H1 (cell line): ENCODE measurements around the gene PLCB4. TPM values are rescaled to one million over a fixed set of nuclear protein-coding genes. Genes with fewer than 3 reads are reported as not detected.

Experiments used
- CTCF ChIA-PET: fragments of 300-600 bp; sonication (Branson Sonifier 250); formaldehyde crosslinking; loops from one replicate; lab custom pipeline; 2021; ENCODE audit not compliant: partially characterized antibody; lab: Charles Lee
- POLR2A ChIA-PET: fragments of 300-600 bp; sonication (Branson Sonifier 250); formaldehyde crosslinking; loops from one replicate; lab custom pipeline; 2021; ENCODE audit warnings: inconsistent platforms; ENCODE audit not compliant: partially characterized antibody; lab: Charles Lee
- DNase-seq, 2 experiments: peaks; one replicate each; pipeline versions ENCODE4 v3.0.0 to v3.0.0-alpha.2; 2010 to 2022; ENCODE audit warnings: low spot score in 2 of 2, low read depth in 1 of 2, mixed read lengths in 1 of 2
- FAIRE-seq: peaks from 2 replicates; lab custom pipeline; 2011; peaks lifted over from hg19 to GRCh38; lab: Jason Lieb, UNC
- H2AFZ ChIP-seq: 2 replicates; pipeline ENCODE4 v1.8.1; 2012; ENCODE audit warnings: low read length, inconsistent platforms
- H2AK5ac ChIP-seq: 2 replicates; pipeline ENCODE4 v1.6.1; 2013; ENCODE audit warnings: low read depth, low read length
- H2BK120ac ChIP-seq: replicated peaks from 2 replicates; pipeline ENCODE3; 2013; ENCODE audit warnings: low read depth, low read length, inconsistent platforms
- H2BK12ac ChIP-seq: 2 replicates; pipeline ENCODE4 v1.6.1; 2013; ENCODE audit warnings: low read depth, low read length
- H2BK15ac ChIP-seq: 2 replicates; pipeline ENCODE4 v1.6.1; 2013; ENCODE audit warnings: low read length
- H2BK20ac ChIP-seq: 2 replicates; pipeline ENCODE4 v1.6.1; 2013; ENCODE audit warnings: low read length
- H2BK5ac ChIP-seq: 2 replicates; pipeline ENCODE4 v1.6.1; 2013; ENCODE audit warnings: low read depth, low read length
- H3K14ac ChIP-seq: 2 replicates; pipeline ENCODE4 v1.6.1; 2013; ENCODE audit warnings: inconsistent platforms; ENCODE audit not compliant: insufficient read length
- H3K18ac ChIP-seq: 2 replicates; pipeline ENCODE4 v1.6.1; 2013; ENCODE audit warnings: low read length; ENCODE audit errors: extremely low read depth
- H3K23ac ChIP-seq: 2 replicates; pipeline ENCODE4 v1.6.1; 2013; ENCODE audit warnings: inconsistent platforms; ENCODE audit not compliant: insufficient read length
- H3K23me2 ChIP-seq: 2 replicates; pipeline ENCODE4 v1.6.1; 2013; ENCODE audit warnings: low read depth, low read length
- H3K27ac ChIP-seq: 2 replicates; pipeline ENCODE4 v1.6.1; 2011; ENCODE audit warnings: low read depth, low read length, inconsistent platforms
- H3K27me3 ChIP-seq, 4 experiments: replicated peaks in 1 of 4; 1 replicate in 1 of 4; 2 replicates in 3 of 4; pipeline versions ENCODE4 v1.6.1 to v1.8.1; 2011 to 2013; ENCODE audit warnings: low read length in 3 of 4, mild to moderate bottlenecking in 3 of 4, inconsistent platforms in 2 of 4, mixed read lengths in 2 of 4, moderate library complexity in 1 of 4; ENCODE audit not compliant: control insufficient read depth in 3 of 4, insufficient read depth in 3 of 4; ENCODE audit errors: extremely low read depth in 1 of 4
- H3K36me3 ChIP-seq, 4 experiments: 2 replicates each; pipeline versions ENCODE4 v1.6.1 to v1.8.1; 2011 to 2013; ENCODE audit warnings: mild to moderate bottlenecking in 4 of 4, low read length in 3 of 4, moderate library complexity in 2 of 4, control low read depth in 1 of 4, inconsistent platforms in 1 of 4; ENCODE audit not compliant: insufficient read depth in 4 of 4, control insufficient read depth in 2 of 4
- H3K4ac ChIP-seq: replicated peaks from 2 replicates; pipeline ENCODE3; 2013; ENCODE audit warnings: low read length, low read depth, mixed read lengths, inconsistent platforms; ENCODE audit not compliant: insufficient read length
- H3K4me1 ChIP-seq, 4 experiments: replicated peaks in 1 of 4; 1 replicate in 1 of 4; 2 replicates in 3 of 4; pipeline versions ENCODE4 v1.6.1 to v1.8.1; 2011 to 2013; ENCODE audit warnings: low read length in 3 of 4, inconsistent platforms in 2 of 4, mixed read lengths in 1 of 4; ENCODE audit not compliant: insufficient read depth in 4 of 4, control insufficient read depth in 3 of 4
- H3K4me2 ChIP-seq, 2 experiments: 2 replicates each; pipeline versions ENCODE4 v1.6.1 to v1.8.1; 2011 to 2013; ENCODE audit warnings: low read depth in 2 of 2, low read length in 2 of 2, control low read depth in 1 of 2, inconsistent platforms in 1 of 2, mild to moderate bottlenecking in 1 of 2; ENCODE audit not compliant: insufficient read depth in 1 of 2
- H3K4me3 ChIP-seq, 4 experiments: fragments of 200-600, 300-600 bp in 1 of 4; sonication (generic), shearing (Covaris generic), sonication (Bioruptor Twin) in 1 of 4; 2 replicates each; pipeline versions ENCODE4 v1.5.1 to v1.8.1; 2011 to 2016; ENCODE audit warnings: low read length in 4 of 4, low read depth in 3 of 4, control low read depth in 2 of 4, inconsistent platforms in 2 of 4, mild to moderate bottlenecking in 2 of 4, mixed read lengths in 1 of 4, moderate library complexity in 1 of 4; ENCODE audit not compliant: insufficient read depth in 2 of 4; ENCODE audit errors: extremely low read depth in 1 of 4
- H3K56ac ChIP-seq: replicated peaks from 2 replicates; pipeline ENCODE3; 2013; ENCODE audit warnings: low read depth, mild to moderate bottlenecking, mixed read lengths, low read length, inconsistent platforms; ENCODE audit not compliant: insufficient read length
- H3K79me1 ChIP-seq: 2 replicates; pipeline ENCODE4 v1.6.1; 2013; ENCODE audit warnings: low read depth, low read length, control low read depth
- H3K79me2 ChIP-seq, 2 experiments: 2 replicates each; pipeline versions ENCODE4 v1.6.1 to v1.8.1; 2012 to 2013; ENCODE audit warnings: low read length in 2 of 2, mild to moderate bottlenecking in 2 of 2, inconsistent platforms in 1 of 2; ENCODE audit not compliant: insufficient read depth in 2 of 2, control insufficient read depth in 1 of 2
- H3K9ac ChIP-seq, 4 experiments: replicated peaks in 1 of 4; 1 replicate in 1 of 4; 2 replicates in 3 of 4; pipeline versions ENCODE4 v1.6.1 to v1.8.1; 2011 to 2013; ENCODE audit warnings: low read depth in 3 of 4, low read length in 3 of 4, control low read depth in 2 of 4, mild to moderate bottlenecking in 2 of 4, moderate library complexity in 2 of 4, inconsistent platforms in 1 of 4; ENCODE audit errors: extremely low read depth in 1 of 4
- H3K9me3 ChIP-seq, 2 experiments: 2 replicates each; pipeline versions ENCODE4 v1.6.1 to v1.8.1; 2012 to 2013; ENCODE audit warnings: mild to moderate bottlenecking in 2 of 2, moderate library complexity in 2 of 2, control low read depth in 1 of 2, inconsistent platforms in 1 of 2, low read depth in 1 of 2, low read length in 1 of 2, mixed read lengths in 1 of 2; ENCODE audit not compliant: insufficient read depth in 2 of 2
- H4K20me1 ChIP-seq, 2 experiments: replicated peaks in 1 of 2; 2 replicates each; pipeline versions ENCODE3 to v1.8.1; 2011 to 2013; ENCODE audit warnings: inconsistent platforms in 2 of 2, low read length in 2 of 2, mild to moderate bottlenecking in 1 of 2; ENCODE audit not compliant: insufficient read depth in 2 of 2, control insufficient read depth in 1 of 2
- H4K5ac ChIP-seq: 2 replicates; pipeline ENCODE4 v1.6.1; 2013; ENCODE audit warnings: low read length, low read depth, mixed read lengths, inconsistent platforms; ENCODE audit not compliant: insufficient read length
- H4K8ac ChIP-seq: 2 replicates; pipeline ENCODE4 v1.8.0; 2013; ENCODE audit warnings: mild to moderate bottlenecking, moderate library complexity, low read length, inconsistent platforms; ENCODE audit not compliant: insufficient read depth; ENCODE audit errors: extremely low read depth
- H4K91ac ChIP-seq: replicated peaks from 2 replicates; pipeline ENCODE3; 2013; ENCODE audit warnings: low read length, mixed read lengths, inconsistent platforms; ENCODE audit not compliant: insufficient read length
- ASH2L ChIP-seq: fragments of 200-600, 300-600 bp; sonication (generic); IDR thresholded peaks from one replicate; pipeline ENCODE4 v1.7.1; 2017; ENCODE audit warnings: low read length
- BACH1 ChIP-seq: IDR thresholded peaks from 2 replicates; pipeline ENCODE4 v1.6.1; 2012; ENCODE audit warnings: low read length, improper control_type of control experiment
- CEBPB ChIP-seq: IDR thresholded peaks from 2 replicates; pipeline ENCODE4 v1.6.1; 2012; ENCODE audit warnings: low read depth, low read length
- CTBP2 ChIP-seq: IDR thresholded peaks from 2 replicates; pipeline ENCODE4 v1.7.0; 2011; ENCODE audit warnings: borderline replicate concordance, mild to moderate bottlenecking, moderate library complexity, mixed read lengths, low read length; ENCODE audit not compliant: insufficient read depth, insufficient read length
- FOSL1 ChIP-seq: IDR thresholded peaks from 2 replicates; pipeline ENCODE4 v1.6.1; 2011; ENCODE audit warnings: mild to moderate bottlenecking, low read depth, low read length, moderate library complexity; ENCODE audit not compliant: insufficient read depth
- GABPA ChIP-seq: IDR thresholded peaks from 2 replicates; pipeline ENCODE4 v1.6.1; 2011; ENCODE audit warnings: mild to moderate bottlenecking, low read length, moderate library complexity, borderline replicate concordance; ENCODE audit not compliant: insufficient read depth
- NANOG ChIP-seq: IDR thresholded peaks from 2 replicates; pipeline ENCODE4 v1.6.1; 2011; ENCODE audit warnings: low read length, low read depth, mild to moderate bottlenecking, inconsistent platforms; ENCODE audit not compliant: insufficient read depth, poor library complexity, severe bottlenecking
- WGBS, 2 experiments: shearing (Covaris generic) in 1 of 2; methylation state at CpG; one replicate each; pipeline versions ENCODE4 v1.1.6 to v1.1.7; 2013 to 2015; ENCODE audit warnings: low lambda C conversion rate in 2 of 2, mixed read lengths in 2 of 2, inconsistent platforms in 1 of 2, low coverage in 1 of 2, missing lambda C conversion rate in 1 of 2; ENCODE audit not compliant: insufficient replicate concordance in 2 of 2, insufficient coverage in 1 of 2, insufficient read length in 1 of 2; ENCODE audit errors: extremely low coverage in 1 of 2, missing lambda C conversion rate in 1 of 2; 5-methylcytosine and 5-hydroxymethylcytosine counted together
- polyA plus RNA-seq, 7 experiments: library from polyadenylated mRNA; depleted of rRNA in 3 of 7; stranded (reverse) in 5 of 7; unstranded in 2 of 7; fragments of >200 nt in 5 of 7; fragments of 200-250 nt in 2 of 7; gene quantifications; 1 replicate in 5 of 7; 2 replicates in 1 of 7; 4 replicates in 1 of 7; pipeline versions ENCODE4 v1.2.1 to v1.2.3, GENCODE V29; 2011 to 2013; ENCODE audit warnings: missing spikeins in 2 of 7, mixed read lengths in 2 of 7
- total RNA-seq: library from RNA; stranded (reverse); fragmentation: NEBNext Ultra II Directional; extraction: Animal tissue kit (Norgen Biotek cat#: 25700); gene quantifications from 2 replicates; pipeline ENCODE4 v1.2.1, GENCODE V29; 2021

PLCB4 gene
- total and polyA plus RNA-seq, 2 of the 8 experiments (the other 6 are each of a cell fraction or from before 2014, with no cell fraction given): 3.2 to 14.1 TPM

- DNase-seq (no peak), FAIRE-seq (no peak)
- no peak overlapping the region for H2AFZ ChIP-seq
- H4K91ac ChIP-seq: no peak overlapping the region
- no peak overlapping the region for H4K8ac ChIP-seq
- H3K79me2 ChIP-seq: no peaks in the 10 kb centered on the region
- peaks cover 0 to 10% (median 7%) of the 10 kb centered on the region in 4 experiments; a peak in 6 of 7 replicates for H3K27me3 ChIP-seq
- H3K79me1 ChIP-seq: no peaks in the 10 kb centered on the region
- CTCF ChIA-PET: interaction anchor here (1.2 to 2.3 kb wide), 7 partner anchors 18 to 117 kb away, joined by 3 to 9 read pairs (median 6); no protein-coding TSS in a partner anchor
- 82% methylated on average over 2 of the region's 2 CpGs; no CpG with 5 or more reads in 1 of the 2 experiments for WGBS, 2 experiments
- H4K5ac ChIP-seq: no peak overlapping the region
- no peaks in the 10 kb centered on the region for H3K23me2 ChIP-seq
- no peak overlapping the region for H3K4me3 ChIP-seq
- H3K4ac ChIP-seq: no peak overlapping the region
- no peaks in the 10 kb centered on the region for H4K20me1 ChIP-seq
- no peaks in the 10 kb centered on the region; a peak in 1 of 7 replicates for H3K4me1 ChIP-seq
- H2BK12ac ChIP-seq: no peak overlapping the region
- no peak overlapping the region for H3K23ac ChIP-seq
- H3K9ac ChIP-seq: no peak overlapping the region
- H2BK5ac ChIP-seq: no peak overlapping the region
- H2BK120ac ChIP-seq: no peak overlapping the region
- no peak overlapping the region for H2BK15ac ChIP-seq
- no peaks in the 10 kb centered on the region for H3K36me3 ChIP-seq
- no peak overlapping the region for H2AK5ac ChIP-seq
- no peaks in the 10 kb centered on the region; a peak in 1 of 4 replicates for H3K9me3 ChIP-seq
- POLR2A ChIA-PET: no interaction called here
- H3K14ac ChIP-seq: no peak overlapping the region
- no peak overlapping the region for H3K27ac ChIP-seq
- H3K18ac ChIP-seq: no peak overlapping the region
- no peak overlapping the region for H3K56ac ChIP-seq
- no peak overlapping the region for H3K4me2 ChIP-seq
- H2BK20ac ChIP-seq: no peak overlapping the region
- TF ChIP-seq FOSL1: no peak
- TF ChIP-seq GABPA: no peak
- TF ChIP-seq BACH1: no peak
- TF ChIP-seq NANOG: no peak
- no peak for TF ChIP-seq CTBP2
- TF ChIP-seq ASH2L: no peak
- no peak for TF ChIP-seq CEBPB
These were observed 431.2 kb downstream of the PLCB4 start for GRCh38 chr20:9500121-9500520.
